HG02885 (cell line): ENCODE results near the gene LGALS3BP.
A peak's percentile ranks its signal among the peaks of the same experiment; 100 is the strongest.

Experiments used
- ATAC-seq: cut with Tn5 transposase; IDR thresholded peaks from one replicate; pipeline ENCODE4 v1.9.1; 2021; ENCODE audit warnings: mild to moderate bottlenecking; ENCODE audit not compliant: unreplicated experiment, poor library complexity

LGALS3BP gene

DNA sequence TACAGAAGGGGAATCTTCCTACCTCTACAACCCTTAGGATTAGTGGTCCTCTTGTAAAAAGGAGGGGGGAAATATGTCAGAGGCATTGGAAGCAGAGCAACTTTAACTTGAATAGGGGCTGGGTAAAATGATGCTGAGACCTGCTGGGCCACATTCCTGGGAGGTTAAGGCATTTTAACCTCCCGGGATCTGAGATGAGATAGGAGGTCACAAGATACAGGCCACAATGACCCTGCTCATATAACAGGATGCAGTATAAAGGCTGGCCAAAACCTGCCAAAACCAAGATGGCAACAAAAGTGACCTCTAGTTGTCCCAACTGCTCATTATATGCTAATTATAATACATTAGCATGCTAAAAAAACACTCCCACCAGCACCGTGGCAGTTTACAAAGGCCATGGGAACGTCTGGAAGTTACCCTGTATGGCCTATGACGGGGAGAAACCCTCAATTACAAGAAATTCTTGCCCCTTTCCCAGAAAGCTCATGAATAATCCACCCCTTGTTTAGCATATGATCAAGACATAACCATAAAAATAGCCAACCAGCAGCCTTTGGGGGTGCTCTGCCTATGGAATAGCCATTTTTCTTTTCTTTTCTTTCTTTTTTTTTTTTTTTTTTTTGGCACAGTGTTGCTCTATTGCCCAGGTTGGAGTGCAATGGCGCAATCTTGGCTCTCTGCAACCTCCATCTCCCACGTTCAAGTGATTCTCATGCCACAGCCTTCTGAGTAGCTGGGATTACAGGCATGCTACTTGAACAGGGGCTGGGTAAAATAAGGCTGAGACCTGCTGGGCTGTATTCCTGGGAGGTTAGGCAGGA is 38.0 kb upstream of the LGALS3BP start:
- ATAC-seq: no peak

DNA sequence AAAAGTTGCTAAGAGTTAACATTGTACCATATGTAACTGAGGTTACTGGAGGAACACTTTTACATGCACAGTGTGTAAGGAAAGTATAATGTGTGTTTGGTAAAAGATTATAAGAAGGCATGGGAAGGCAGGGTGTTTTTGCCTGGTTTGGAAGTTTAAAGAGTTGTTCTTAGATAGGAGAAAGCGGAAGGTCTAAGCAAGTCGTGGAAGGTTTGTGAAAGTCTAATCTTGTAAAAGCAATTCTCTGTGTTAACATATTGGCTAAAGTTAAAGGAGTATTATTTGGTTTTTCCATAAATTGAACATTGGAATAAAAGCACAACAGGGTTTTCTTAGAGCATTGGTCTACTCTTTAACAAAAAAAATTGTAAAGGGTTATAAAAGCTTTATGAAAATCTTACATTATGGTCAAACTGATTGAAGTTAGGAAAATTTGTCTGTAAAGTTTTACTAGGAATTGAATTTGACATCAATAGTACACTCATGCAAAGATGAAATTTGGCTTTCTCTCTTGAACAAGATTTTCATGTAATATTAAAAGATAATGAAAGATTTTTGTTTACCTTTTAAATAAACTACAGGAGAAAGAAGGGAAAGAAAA is 34.5 kb upstream of the LGALS3BP start:
- no peak for ATAC-seq

DNA sequence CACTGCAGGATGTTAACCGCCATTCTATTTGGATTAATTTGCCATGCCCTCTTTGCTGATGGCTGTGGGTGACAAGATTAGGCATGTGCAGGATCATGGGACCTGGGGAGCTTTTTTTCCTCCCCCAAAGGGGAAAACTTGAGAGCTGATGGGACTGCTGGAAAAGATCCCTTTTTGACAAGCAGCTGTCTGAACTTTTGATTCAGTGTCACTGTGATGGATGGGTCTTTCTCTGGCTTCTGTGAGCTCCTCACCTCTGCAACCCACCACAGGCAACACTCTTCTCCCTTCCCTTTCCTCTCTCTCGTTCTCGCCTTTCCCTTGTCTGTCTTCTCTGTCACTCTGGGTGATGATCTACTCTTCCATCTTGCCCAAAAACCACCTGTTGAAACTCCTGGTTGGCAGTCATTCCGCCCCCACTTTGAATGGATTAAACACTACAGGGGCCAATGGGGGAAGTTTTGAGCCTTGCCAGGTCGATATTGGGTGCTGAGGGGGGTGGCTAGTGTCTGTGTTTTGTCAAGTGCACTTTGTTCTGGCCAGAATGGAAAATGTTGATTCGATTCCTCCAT is 32.9 kb upstream of the LGALS3BP start:
- no peak for ATAC-seq

DNA sequence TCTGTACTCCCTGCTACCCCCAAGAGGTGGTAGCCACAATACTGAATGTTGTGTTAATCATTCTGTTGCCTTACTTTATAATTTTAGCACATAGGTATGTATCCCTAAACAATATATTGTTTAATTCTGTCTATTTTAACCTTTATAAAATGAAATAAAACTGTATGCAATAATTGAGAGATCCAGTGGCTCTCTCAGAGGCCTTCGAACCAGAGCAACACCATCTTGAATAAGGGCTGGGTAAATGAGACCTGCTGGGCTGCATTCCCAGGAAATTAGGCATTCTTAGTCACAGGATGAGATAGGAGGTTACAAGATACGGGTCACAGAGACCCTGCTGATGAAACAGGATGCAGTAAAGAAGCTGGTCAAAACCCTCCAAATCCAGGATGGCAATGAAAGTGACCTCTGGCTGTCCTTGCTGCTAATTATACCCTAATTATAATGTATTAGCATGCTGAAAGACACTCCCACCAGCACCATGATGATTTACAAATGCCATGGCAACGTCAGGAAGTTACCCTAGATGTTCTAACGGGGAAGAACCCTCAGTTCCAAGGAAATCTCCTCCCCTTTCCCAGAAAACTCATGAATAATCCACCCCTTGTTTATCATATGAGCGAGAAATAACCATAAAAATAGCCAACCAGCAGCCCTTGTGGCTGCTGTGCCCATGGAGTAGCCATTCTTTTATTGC is 31.9 kb upstream of the LGALS3BP start:
- ATAC-seq: no peak

DNA sequence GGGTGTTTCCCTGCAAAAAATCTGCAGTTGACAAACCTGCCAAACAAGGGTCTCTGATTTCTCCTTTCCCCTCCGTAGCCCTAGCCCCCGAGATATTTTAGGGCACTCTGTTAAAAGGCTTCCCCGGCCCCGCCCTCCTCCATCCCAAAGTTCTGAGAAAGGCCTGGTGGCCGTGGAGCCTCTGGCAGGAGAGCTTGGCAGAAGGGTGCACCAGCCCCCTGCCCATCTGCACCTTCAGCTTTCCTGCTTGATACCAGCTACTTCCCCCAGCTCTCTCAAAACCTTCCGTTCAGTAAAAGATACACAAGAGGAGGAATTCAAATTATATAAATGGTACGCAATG is 30.6 kb upstream of the LGALS3BP start:
- no peak for ATAC-seq

DNA sequence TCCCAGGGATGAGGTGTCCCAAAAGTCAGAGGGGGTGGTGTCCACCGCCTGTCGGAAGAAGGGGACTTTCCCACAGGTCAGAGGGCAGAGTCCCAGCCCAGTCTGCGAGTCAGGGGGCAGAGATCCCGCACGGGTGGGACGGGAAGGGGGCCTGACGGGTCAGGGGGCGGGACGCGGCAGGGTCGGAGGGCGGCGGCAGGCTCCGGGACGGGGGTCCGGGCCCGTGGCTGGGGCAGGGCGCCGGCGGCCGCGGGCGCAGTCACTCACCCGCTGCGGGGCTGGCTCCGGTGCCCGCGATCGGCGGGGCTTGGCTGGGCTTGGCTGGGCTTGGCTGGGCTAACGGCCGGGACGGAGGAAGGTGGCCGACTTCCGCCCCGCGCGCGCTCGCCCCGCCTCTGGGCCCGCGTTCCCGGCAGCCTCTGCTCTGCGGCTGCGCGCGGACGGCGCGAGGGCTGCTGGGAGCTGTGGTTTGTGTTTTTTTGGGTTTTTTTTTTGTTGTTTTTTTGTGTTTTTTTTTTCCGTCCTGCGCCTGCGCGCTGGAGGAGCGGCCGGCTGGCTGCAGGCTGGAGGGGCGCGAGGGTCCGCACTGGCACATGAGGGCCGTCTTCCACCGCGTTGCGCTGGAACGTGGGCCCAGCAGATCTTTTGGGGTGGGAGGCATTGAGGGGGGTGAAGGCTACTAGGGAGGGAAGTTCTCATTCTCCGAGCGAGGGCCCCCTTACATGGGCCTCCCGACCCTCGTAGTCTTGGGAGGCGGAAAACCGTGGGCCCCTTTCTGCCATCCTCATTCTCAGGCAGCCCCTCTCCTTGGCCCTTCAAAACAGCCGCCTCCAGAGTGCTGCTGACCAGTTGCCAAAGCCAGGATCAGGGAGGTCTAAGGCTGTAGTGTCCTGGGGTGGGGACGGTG is 29.9 kb upstream of the LGALS3BP start, which contains the start of gene CANT1:
Gene CANT1 (minus strand): TSS at position 368 of the 907 bp plus-strand sequence. CDS start 12,142 bp downstream, outside the sequence.
- peak; percentile 93 for ATAC-seq

DNA sequence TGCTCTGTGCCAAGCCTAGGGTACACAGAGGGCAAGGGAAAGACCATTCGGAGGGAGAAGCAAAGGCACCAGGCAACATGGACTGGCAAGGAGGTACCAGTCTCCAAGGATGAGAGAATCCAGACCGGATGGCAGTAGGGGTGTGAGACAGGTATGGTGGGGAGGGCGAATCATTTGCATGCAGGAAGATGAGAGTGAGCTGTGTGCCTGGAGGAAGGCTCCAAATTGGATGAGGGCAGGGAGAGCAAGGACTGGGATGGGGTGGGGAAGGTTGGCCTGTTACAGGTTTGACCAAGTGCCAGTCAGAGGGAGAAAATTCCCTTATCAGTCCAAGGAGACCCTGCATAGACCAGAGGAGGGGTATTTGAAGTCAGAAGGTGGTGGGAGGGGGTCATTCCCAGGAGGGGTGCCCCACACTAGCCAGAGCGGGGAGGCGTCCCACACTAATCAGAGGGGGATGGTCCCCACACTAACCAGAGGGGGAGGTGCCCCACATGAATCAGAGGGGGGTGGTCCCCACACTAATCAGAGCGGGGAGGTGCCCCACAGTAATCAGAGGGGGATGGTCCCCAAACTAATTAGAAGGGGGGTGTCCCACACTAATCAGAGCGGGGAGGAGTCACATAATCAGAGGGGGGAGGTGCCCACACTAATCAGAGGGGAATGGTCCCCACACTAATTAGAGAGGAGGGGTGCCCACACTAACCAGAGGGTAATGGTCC is 29.1 kb upstream of the LGALS3BP start:
- no peak for ATAC-seq

DNA sequence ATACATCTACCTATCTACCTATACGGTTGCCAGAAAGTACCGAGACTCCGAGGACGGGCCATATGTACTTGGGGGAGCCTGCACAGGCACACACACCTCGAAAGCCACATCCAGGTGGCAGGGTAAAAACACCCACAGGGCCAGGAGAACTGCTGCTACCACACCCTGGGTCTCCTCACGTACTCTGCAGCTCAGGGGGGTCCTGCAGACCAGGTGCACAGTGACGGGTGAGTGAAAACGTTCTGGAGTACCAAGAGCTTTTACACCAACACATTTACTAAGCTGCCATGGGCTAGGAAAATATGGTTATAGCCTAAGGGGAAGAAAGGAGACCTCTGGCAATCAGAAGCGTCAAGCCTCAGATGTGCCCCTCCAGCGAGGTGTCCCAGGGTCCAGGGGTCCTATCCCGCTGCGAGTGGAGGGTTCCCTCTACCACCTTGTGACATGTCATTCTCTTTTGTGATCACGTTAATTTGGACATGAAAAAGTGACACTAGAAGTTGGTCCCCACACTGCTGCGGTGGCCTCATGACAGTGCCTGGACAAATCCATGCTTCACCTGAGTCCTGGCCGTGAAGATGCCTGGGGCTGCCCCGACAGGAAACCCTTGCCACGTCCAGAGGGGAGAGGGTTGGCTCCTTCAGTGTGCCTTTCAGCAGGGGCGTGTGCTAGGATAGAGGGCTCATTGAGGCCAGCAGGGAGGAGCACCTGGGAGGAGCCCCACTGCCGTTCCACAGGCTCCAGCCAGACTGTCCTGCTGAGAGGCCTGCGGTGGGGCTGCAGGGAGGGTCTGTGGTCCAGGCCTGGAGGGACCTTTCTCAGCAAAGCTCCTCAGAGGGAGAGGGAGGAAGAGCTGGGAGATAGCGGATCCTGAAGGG is 28.0 kb upstream of the LGALS3BP start:
- ATAC-seq: no peak

DNA sequence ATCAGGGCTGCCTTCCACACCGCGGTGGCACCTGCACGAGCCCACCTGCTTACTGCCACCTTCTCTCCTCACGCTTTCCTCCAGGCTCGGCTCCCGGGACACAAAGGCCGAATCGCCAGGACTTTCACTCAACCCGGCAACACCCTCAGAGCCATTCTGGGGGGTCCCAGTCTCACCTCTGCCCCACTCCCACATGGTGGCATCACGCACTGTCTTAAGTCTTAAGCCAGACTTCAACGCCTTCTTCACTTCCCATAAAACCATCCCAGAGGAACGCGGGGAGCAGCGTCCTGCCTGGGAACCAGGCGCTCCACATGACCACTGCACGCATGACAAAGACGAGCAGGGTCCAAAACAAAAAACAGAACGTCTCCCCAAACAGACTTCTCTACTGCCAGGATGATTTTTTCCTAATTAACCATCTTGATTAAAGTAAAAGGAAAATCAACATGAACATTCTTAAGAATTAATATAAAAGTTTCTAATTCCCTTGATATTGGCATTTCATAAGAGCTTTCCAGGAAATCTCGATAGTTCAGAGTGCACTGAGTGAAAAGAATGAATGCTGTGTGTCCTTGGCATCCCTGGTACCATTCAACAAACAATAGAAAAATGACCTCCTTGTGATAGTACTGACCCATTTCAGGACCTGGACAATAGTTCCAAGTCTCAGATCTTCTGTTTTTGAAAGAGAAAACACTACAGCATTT is 27.2 kb upstream of the LGALS3BP start:
- ATAC-seq: no peak

DNA sequence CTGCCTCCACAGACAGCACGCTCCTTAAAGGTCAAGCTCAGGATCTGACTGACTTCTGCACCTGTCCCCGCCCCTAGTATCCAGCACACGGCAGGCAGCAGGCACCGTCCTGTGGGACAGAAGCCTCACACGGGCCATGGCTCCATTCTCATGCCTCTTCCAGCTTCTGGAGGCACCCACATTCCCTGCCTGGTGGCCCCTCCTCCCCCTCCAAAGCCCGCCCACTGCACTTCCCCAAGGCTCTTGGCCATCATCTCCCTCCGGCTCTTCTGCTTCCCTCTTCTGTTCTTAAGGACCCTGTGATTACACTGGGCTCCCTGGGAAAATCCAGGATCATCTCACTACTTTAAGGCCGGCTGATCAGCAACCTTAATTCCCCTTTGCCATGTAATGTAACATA is 26.3 kb upstream of the LGALS3BP start:
- ATAC-seq: no peak

DNA sequence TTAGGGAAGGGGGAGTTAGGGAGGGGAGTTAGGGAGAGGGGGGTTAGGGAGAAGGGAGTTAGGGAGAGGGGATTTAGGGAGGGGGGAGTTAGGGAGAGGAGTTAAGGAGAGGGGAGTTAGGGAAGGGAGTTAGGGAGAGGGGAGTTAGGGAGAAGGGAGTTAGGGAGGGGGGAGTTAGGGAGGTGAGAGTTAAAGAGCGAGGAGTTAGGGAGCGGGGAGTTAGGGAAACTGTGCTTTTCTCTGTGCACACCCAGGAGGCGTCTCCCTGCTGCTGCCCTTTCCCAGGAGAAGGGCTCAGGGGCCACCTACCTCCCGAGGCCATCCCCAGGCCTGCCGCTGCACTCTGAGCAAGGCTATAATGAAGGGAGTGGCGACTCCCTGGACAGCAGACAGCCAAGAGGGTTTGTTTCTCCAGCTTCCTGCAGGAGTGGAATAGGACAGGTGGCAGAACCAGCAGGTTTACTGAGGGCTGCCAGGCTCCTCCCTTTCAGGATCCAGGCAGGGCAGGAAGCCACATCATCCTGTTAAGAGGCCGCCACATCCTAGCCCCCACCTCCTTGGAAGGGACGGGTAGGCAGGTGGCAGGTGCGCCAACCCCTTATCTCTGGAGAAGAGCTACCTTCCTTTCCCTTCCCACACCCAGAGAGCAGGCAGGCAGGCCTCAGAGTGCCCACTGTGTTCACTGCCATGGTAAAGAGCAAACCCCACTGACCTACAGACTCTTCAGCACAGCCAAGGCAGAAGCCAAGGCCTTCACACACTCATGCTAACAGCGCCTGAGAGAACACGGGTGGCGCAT is 25.5 kb upstream of the LGALS3BP start:
- no peak for ATAC-seq

DNA sequence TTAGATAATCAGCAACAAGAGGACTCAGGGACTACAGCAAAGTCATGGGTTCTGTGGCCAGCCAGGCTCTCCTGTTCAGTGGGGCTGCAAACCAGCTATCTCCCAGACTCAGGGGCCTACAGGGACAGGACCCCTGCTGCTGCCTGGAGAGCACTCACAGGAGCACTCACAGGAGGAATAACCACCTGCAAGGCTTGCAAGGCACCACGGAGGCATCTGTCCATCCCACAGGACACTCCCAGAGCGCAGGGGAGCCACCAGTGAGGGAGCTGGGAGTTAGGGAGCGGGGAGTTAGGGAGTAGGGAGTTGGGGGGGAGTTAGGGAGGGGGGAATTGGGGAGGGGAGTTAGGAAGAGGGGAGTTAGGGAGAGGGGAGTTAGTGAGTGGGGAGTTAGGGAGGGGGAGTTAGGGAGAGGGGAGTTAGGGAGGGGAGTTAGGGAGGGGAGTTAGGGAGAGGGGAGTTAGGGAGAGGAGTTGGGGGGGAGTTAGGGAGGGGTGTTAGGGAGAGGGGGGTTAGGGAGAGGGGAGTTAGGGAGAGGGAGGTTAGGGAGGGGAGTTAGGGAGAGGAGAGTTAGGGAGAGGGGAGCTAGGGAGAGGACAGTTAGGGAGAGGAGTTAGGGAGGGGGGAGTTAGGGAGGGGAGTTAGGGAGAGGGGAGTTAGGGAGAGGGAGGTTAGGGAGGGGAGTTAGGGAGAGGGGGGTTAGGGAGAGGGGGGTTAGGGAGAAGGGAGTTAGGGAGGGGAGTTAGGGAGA is 24.1 kb upstream of the LGALS3BP start:
- ATAC-seq: no peak

DNA sequence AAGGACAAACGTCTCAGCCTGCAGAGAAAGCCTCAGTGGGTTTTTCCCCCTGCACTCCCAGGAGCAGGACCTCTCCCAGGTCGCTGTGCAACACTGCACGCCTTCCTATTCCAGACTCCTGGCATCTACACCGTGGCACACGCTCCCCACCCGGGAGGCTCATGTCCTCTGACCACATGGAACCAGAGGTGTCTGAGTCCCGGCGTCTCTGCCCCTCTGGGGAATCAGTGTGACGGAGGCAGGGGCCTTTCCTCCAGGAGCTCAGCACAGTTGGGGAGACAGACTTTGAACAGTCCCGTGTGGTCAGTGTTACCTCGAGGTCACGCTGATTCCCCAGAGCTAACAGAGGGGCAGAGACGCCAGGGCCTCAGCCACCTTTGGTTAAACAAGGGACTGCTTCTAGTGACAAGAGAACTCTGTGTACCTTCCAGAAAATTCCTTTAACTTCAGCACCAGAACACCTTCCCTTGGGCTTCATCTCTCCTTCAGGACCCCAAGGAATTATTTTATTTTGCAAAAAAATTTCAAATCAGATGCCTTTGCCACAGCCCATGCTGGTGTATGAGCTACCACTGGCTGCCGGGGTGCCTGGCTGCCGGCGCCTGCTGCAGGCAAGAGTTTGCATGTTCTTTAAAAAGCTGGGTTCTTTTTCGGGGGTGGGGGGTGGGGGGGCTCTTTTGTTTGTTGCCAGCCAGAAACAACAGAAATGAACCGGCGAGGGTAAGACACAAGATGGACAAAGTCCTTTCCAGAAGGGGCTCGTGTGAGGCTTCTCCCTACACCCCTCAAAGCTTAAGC is 23.3 kb upstream of the LGALS3BP start:
- no peak for ATAC-seq

DNA sequence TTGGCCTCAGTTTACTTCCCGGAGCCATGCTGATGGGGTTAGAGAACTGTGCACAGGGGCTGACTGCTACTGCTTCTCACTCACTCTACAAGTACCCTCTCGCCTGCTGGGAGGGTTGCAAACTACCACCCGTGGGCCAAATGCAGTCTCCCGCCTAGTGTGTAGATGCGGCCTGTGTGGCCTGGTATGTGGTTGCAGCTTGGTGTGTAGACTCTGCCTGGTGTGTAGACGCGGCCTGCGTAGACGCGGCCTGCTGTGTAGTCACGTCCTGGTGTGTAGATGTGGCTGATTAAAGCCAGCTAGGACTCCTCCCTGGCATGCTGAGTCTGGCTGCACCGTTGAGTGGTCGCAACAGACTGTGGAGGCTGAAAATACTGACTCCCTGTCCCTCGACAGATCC is 22.6 kb upstream of the LGALS3BP start:
- no peak for ATAC-seq

DNA sequence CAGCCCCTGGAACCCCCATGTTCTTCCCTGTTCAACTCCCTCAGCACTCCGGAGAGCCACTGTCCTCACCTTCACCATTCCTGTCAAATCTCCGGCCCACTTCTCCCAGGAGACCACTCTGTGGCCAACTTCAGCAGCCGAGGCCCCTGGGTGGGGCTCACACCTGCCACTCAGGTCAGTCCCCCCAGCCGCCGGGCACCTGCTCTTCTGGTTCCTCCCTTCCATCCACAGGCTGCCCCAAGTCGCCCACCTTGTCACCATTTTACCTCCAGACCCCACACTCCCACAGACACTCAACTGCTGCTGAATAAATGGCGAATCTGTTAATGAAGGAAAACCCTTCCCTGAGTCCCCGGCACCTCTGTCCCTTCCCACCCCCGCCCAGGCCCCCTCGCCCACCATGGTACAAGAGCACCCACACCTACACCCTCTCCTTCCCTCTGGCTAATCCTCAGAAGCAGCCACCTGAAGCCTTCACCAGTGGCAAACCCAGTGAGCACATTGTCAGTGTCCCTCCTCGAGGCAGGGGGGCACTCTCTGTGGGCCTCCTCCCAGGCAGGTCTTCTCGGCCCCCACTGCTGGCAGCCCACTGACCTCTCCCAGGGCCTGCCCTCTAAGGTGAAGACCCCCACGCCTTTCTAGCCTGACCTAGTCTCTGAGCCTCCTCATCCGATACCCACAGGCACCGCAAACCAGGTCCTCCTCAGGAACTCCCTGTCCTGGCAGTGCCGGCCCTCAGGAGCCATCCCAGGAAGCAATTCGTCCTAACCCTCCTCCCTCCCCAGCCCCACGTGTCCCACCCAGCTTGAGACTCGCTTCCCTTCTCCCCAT is 21.7 kb upstream of the LGALS3BP start:
- ATAC-seq: no peak
